GM19023 (cell line): ENCODE data around the gene BCS1L.

Source experiments
- ATAC-seq: cut with Tn5 transposase; IDR thresholded peaks from one replicate; pipeline ENCODE4 v1.9.1; 2021; ENCODE audit warnings: mild to moderate bottlenecking, moderate library complexity; ENCODE audit not compliant: unreplicated experiment

The BCS1L gene

GRCh38 chr2:218659258-218659987 is at the start of gene BCS1L, which contains the start of gene ZNF142:
BCS1L (plus strand) TSS chr2:218659683; CDS start chr2:218660988, 1,305 bp downstream.
ZNF142 (minus strand) TSS chr2:218659623; CDS start chr2:218656429, 3,194 bp downstream.
- peak; percentile 93 for ATAC-seq

- ATAC-seq = no peak
Measured at GRCh38 chr2:218615868-218616315, 43.6 kb upstream of the BCS1L start.

- no peak for ATAC-seq
Measured at GRCh38 chr2:218618102-218618860, 41.2 kb upstream of the BCS1L start.

GRCh38 chr2:218621007-218621406 is 38.5 kb upstream of the BCS1L start:
- ATAC-seq = no peak

- no peak for ATAC-seq
Measured at GRCh38 chr2:218622606-218623365, 36.7 kb upstream of the BCS1L start.

- ATAC-seq = no peak
Measured at GRCh38 chr2:218623366-218623705, 36.1 kb upstream of the BCS1L start.

GRCh38 chr2:218626369-218626768 is 33.1 kb upstream of the BCS1L start:
- no peak for ATAC-seq

- no peak for ATAC-seq
Measured at GRCh38 chr2:218627939-218628338, 31.5 kb upstream of the BCS1L start.

GRCh38 chr2:218631837-218632236 is 27.6 kb upstream of the BCS1L start:
- ATAC-seq = no peak

- ATAC-seq = no peak
Measured at GRCh38 chr2:218635719-218636118, 23.8 kb upstream of the BCS1L start.

- no peak for ATAC-seq
Measured at GRCh38 chr2:218638372-218638771, 21.1 kb upstream of the BCS1L start.

GRCh38 chr2:218642121-218642656 is 17.3 kb upstream of the BCS1L start:
- ATAC-seq = no peak

GRCh38 chr2:218642786-218643185 is 16.7 kb upstream of the BCS1L start:
- no peak for ATAC-seq

GRCh38 chr2:218643751-218644310 is 15.7 kb upstream of the BCS1L start:
- ATAC-seq = no peak

GRCh38 chr2:218644721-218645120 is 14.8 kb upstream of the BCS1L start:
- no peak for ATAC-seq

- no peak for ATAC-seq
Measured at GRCh38 chr2:218645126-218645525, 14.4 kb upstream of the BCS1L start.

- no peak for ATAC-seq
Measured at GRCh38 chr2:218648088-218648786, 11.2 kb upstream of the BCS1L start.

- no peak for ATAC-seq
Measured at GRCh38 chr2:218648787-218649100, 10.7 kb upstream of the BCS1L start.

GRCh38 chr2:218655751-218656150 is 3.7 kb upstream of the BCS1L start:
- ATAC-seq = no peak

- peak; percentile 41 for ATAC-seq
Measured at GRCh38 chr2:218658671-218659257, 719 bp upstream of the BCS1L start.
